Measurements from ENCODE around the gene ANO1.

Gene ANO1

DNA sequence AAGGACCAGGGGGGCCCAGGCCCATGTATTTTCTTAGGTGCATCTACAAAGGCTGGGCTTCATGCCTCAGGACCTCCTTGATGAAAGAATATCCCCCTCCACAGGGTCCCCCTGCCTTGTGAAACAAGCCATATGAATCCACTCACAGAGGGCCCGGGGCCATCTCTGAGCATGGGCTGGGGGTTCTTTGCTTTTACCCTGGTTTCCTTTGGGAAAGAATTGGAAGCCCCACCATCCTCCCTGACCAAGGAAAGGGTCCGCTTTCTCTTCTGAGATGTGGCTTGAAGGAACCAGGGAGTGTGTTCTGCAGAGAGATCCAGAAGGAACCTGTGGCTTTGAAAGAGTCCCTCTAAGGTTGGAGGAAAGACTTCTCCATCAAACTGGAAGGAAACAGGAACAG is 9.2 kb upstream of the ANO1 start:
- no peak overlapping the region for H3K27ac ChIP-seq
- TF ChIP-seq ZFX (IDR thresholded peaks at IDR 0.05) = no peak
- TF ChIP-seq, protein P1, sequence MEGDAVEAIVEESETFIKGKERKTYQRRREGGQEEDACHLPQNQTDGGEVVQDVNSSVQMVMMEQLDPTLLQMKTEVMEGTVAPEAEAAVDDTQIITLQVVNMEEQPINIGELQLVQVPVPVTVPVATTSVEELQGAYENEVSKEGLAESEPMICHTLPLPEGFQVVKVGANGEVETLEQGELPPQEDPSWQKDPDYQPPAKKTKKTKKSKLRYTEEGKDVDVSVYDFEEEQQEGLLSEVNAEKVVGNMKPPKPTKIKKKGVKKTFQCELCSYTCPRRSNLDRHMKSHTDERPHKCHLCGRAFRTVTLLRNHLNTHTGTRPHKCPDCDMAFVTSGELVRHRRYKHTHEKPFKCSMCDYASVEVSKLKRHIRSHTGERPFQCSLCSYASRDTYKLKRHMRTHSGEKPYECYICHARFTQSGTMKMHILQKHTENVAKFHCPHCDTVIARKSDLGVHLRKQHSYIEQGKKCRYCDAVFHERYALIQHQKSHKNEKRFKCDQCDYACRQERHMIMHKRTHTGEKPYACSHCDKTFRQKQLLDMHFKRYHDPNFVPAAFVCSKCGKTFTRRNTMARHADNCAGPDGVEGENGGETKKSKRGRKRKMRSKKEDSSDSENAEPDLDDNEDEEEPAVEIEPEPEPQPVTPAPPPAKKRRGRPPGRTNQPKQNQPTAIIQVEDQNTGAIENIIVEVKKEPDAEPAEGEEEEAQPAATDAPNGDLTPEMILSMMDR (conservative IDR thresholded peaks at IDR 0.05) = no peak

DNA sequence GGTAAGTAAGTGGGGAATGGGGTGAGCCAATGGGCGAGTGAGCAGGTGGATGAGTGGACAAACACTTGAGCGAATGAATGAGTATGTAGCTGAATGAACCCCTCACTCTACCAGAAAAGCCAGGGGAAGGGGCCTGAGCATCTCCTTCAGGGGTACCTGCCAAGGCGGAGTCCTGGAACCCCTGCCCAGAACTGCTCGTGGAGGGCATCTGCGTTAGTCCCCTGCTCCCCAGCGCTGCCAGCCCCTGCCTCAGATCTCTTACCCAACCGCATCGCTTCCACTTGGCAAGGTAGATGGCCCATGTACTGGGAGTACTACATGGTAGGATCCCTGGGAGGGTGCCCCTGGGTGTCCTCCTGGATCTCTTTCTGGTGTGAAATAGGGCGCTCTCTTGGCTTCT is 7.4 kb upstream of the ANO1 start:
- TF ChIP-seq, protein P1 (conservative IDR thresholded peaks at IDR 0.05) = no peak
- no peak for TF ChIP-seq ZFX (IDR thresholded peaks at IDR 0.05)
- H3K27ac ChIP-seq = no peak overlapping the region

DNA sequence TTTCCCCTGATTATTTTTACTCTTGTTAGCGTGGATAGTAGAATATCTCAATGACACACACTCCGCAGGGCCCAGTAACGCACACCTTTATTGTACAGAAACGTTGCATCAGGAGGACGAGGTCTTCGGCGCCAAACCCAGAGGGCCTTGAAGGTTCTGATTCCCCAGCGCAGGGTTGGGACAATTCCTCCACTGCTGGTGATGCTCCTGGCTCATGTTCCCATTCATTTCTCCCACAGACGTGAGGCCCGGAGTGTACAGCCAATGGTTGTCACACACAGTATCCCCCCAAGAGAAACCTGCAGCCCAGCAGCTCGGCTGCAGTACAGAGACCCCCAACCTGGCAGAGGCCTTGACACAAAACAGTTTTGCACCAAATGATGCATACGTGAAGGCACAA is 6.1 kb upstream of the ANO1 start:
- TF ChIP-seq, protein P1 (conservative IDR thresholded peaks at IDR 0.05) = no peak
- no peak for TF ChIP-seq ZFX (IDR thresholded peaks at IDR 0.05)
- H3K27ac ChIP-seq = no peak overlapping the region

DNA sequence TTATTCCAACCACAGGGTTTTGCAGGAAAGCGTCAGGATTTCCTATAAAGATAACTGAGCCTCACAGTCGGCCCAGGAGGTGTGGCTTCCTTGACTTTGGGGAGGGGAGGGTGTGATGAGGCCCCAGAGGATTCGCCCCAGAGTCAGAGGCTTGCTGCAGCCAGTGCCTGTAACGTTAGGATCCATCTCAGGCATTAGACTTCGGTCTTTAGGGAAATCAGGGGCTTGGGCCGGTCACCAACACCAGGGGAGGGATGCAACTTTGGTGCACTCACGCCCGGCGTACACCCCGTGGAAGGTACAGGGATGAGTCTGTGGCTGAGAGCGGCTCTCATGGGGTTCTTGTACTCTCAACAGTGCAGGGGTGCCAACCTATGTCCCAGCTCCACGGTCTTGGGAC is 5.7 kb upstream of the ANO1 start:
- TF ChIP-seq, protein P1 (conservative IDR thresholded peaks at IDR 0.05) = no peak
- TF ChIP-seq ZFX (IDR thresholded peaks at IDR 0.05) = no peak
- H3K27ac ChIP-seq = no peak overlapping the region

DNA sequence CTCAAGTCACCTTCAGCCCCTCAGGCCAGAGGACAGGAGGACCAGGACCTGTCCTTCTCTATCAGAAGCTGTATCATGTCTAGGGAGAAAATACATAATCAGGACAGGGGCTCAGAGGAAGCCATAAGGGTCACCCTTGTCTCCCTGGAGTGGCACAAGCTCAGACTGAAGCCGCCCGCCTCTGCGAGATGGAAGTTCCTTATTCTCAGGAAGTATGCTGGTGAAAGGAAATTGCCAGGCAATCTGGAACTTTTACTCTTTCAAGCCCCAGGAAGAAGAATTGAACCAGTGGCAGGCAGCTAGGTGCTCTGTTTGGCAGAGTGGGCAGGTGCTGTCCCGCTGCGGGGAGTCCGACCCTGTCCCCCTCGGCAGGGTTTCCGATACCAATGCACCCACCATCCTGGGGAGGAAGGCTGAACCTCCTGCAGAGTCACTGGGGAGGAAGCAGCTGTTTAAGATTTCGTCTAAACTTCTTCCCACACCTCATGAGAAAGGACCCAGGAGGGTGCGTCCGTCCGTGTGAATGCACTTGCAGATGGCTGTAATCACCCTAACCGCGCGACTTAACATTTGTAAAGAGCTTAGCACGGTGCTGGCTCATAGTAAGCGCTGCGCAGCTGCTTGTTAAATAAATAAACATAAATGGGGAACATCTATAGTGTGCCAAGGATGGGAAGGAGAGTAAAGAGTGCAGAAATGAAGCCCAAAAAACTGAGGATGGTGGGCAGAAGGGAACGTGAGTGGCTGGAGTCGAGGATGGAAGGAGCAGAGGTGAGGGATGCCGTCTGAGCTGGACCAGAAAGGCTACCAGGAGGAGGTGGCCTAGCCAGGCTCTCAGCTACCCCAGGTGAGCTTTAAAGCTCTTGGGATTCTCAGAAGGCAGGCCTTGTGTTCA is 5.0 kb upstream of the ANO1 start:
- H3K27ac ChIP-seq = no peak overlapping the region
- no peak for TF ChIP-seq ZFX (IDR thresholded peaks at IDR 0.05)
- TF ChIP-seq, protein P1 (conservative IDR thresholded peaks at IDR 0.05) = no peak

DNA sequence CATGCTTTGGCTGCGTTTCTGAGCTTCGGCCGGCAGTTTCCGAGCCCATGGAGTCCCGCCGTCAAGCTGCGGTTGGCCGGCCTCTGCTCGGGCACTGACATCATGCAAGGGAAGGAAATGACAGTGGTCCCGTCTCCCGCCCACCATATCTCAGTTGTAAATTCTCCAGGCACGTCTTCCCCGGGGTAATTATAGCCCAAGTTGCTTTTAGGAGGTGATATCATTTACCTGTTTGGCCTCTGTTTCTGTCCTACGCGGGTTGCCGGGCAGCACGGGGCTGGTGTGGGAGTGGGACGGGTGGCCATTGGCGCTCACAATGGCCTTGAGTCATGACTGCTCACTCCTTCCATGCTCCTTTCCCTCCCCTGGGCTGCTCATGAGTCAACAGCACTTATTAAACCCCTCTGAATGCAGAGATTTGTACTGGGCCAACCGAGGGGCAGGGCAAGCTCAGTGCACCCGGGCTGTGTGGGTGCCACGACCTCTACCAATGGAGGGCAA is 4.2 kb upstream of the ANO1 start:
- no peak for TF ChIP-seq ZFX (IDR thresholded peaks at IDR 0.05)
- TF ChIP-seq, protein P1 (conservative IDR thresholded peaks at IDR 0.05) = no peak
- no peak overlapping the region for H3K27ac ChIP-seq

DNA sequence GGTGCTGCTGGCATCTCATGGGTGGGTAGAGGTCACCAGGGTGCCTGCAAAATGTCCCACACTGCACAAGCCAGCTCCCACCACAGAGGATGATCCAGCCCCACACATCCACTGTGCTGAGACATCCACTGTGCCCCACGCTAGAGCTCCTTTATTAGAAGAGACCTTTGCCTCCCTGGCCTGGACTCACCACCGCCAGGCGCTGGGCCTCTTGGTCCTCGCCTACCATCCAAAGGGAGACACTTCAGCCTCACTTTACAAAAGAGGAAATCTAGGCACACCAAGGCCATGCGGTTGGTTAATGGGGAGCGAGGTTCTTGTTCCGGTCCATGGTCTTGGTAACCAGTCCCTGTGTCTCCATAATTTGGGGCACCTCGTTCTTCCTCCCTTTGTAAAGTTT is 3.4 kb upstream of the ANO1 start:
- no peak overlapping the region for H3K27ac ChIP-seq
- TF ChIP-seq, protein P1 (conservative IDR thresholded peaks at IDR 0.05) = no peak
- TF ChIP-seq ZFX (IDR thresholded peaks at IDR 0.05) = no peak
